Chondrocyte (in vitro differentiated cells): ENCODE measurements around the gene IRF2BPL. TPM values are rescaled to one million over a fixed set of nuclear protein-coding genes. Genes with fewer than 3 reads are reported as not detected.
A peak's percentile ranks its signal among the peaks of the same experiment; 100 is the strongest.

Experiments used
- DNase-seq: peaks from one replicate; pipeline ENCODE4 v3.0.0; 2021; ENCODE audit warnings: mixed read lengths, low spot score
- H3K27ac Mint-ChIP-seq: one replicate; pipeline ENCODE4 v1.8.0; 2021; ENCODE audit warnings: mild to moderate bottlenecking, moderate library complexity, mixed read lengths; ENCODE audit not compliant: unreplicated experiment
- H3K27me3 Mint-ChIP-seq: 2 replicates; pipeline ENCODE4 v1.8.0; 2021; ENCODE audit warnings: low read depth, mixed read lengths
- H3K36me3 Mint-ChIP-seq: 2 replicates; pipeline ENCODE4 v1.8.0; 2021; ENCODE audit warnings: low read depth, mixed read lengths
- H3K4me1 Mint-ChIP-seq: 2 replicates; pipeline ENCODE4 v1.8.0; 2021; ENCODE audit warnings: low read depth, mild to moderate bottlenecking, mixed read lengths
- H3K4me3 Mint-ChIP-seq: one replicate; pipeline ENCODE4 v1.8.0; 2021; ENCODE audit warnings: mild to moderate bottlenecking, moderate library complexity, mixed read lengths; ENCODE audit not compliant: unreplicated experiment
- H3K9me3 Mint-ChIP-seq: 2 replicates; pipeline ENCODE4 v1.8.0; 2021; ENCODE audit warnings: low read depth, mixed read lengths
- total RNA-seq: library from RNA; stranded (reverse); gene quantifications from 3 replicates; pipeline ENCODE4 v1.2.1, GENCODE V29; 2021
- TF ChIP-seq, protein P1 (sequence below): fragments of 200-600 bp; sonication (generic); IDR thresholded peaks from 2 replicates; pipeline ENCODE4 v1.5.0; 2021; ENCODE audit warnings: antibody characterized with exemption, mild to moderate bottlenecking, moderate library complexity

IRF2BPL gene
- total RNA-seq, 1 donor from 2014 or later: 56.0 TPM

GRCh38 chr14:77002335-77002734, 26.2 kb downstream of the IRF2BPL start:
- no peaks in the 10 kb centered on the region for H3K27me3 Mint-ChIP-seq
- DNase-seq: no peak
- H3K4me1 Mint-ChIP-seq: peaks cover 23% of the 10 kb centered on the region
- no peaks in the 10 kb centered on the region for H3K9me3 Mint-ChIP-seq
- H3K4me3 Mint-ChIP-seq: no peak overlapping the region
- H3K36me3 Mint-ChIP-seq: no peaks in the 10 kb centered on the region
- TF ChIP-seq, protein P1, sequence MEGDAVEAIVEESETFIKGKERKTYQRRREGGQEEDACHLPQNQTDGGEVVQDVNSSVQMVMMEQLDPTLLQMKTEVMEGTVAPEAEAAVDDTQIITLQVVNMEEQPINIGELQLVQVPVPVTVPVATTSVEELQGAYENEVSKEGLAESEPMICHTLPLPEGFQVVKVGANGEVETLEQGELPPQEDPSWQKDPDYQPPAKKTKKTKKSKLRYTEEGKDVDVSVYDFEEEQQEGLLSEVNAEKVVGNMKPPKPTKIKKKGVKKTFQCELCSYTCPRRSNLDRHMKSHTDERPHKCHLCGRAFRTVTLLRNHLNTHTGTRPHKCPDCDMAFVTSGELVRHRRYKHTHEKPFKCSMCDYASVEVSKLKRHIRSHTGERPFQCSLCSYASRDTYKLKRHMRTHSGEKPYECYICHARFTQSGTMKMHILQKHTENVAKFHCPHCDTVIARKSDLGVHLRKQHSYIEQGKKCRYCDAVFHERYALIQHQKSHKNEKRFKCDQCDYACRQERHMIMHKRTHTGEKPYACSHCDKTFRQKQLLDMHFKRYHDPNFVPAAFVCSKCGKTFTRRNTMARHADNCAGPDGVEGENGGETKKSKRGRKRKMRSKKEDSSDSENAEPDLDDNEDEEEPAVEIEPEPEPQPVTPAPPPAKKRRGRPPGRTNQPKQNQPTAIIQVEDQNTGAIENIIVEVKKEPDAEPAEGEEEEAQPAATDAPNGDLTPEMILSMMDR: no peak
- no peak overlapping the region for H3K27ac Mint-ChIP-seq

GRCh38 chr14:77000340-77001270, 27.9 kb downstream of the IRF2BPL start:
- no peaks in the 10 kb centered on the region for H3K27me3 Mint-ChIP-seq
- H3K4me1 Mint-ChIP-seq: peaks cover 12% of the 10 kb centered on the region
- peak overlapping the region; percentile 70 for H3K27ac Mint-ChIP-seq
- peak overlapping the region; percentile 2 for H3K4me3 Mint-ChIP-seq
- H3K9me3 Mint-ChIP-seq: no peaks in the 10 kb centered on the region
- TF ChIP-seq, protein P1: no peak
- no peaks in the 10 kb centered on the region for H3K36me3 Mint-ChIP-seq
- DNase-seq: no peak

DNA sequence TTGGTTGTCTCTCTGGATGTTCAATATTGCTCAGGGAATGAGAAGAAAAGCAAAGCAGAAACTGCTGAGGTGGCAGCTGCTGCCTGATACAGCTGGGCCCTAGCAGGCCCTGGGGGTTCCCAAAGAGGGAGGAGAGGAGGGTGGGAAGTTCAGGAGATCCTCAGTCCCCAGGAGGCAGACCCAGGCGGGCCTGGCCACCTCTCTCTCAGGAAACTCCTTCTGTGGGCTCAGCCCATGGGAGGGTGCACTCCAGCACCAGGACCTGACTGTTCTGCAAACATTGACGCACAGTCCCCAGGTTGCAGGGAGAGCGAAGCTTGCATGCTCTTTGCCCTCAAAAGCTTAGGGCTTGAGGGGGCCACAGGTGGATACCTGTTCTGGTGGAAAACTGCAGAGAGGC, 29.6 kb downstream of the IRF2BPL start:
- Mint-ChIP-seq H3K4me3 (no peak overlapping the region), H3K9me3 (no peaks in the 10 kb centered on the region), H3K27me3 (no peaks in the 10 kb centered on the region), H3K36me3 (no peaks in the 10 kb centered on the region), H3K27ac (no peak overlapping the region), H3K4me1 (peaks cover 12% of the 10 kb centered on the region)
- TF ChIP-seq, protein P1: no peak
- DNase-seq: no peak

DNA sequence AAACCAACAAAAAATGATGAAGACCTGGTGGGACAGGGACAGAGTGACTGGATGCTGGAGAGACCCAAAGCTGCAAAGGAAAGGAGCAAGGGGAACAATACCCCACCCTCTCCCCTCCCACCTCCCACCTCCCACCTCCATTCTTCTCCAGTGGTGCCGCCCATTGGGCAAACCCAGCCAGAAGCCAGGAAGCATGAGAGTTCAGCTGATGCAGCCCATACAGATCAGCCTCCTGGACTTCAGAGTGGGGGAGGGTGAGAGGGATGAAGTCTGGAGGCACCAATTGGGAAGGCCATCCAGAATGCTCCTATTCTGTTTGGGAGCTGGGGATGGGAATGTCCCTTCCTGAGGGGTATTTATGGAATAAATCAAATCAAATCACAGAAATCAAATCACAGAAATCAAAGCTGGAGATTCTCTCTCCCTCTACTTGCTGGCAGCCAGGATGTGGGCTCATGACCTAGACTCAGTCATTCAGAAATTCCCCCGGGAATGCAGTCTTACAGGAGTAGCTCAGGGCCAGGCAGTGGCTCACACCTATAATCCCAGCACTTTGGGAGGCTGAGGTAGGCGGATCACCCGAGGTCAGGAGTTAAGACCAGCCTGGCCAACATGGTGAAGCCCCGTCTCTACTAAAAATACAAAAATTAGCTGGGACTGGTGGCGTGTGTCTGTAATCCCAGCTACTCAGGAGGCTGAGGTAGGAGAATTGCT, 31.1 kb downstream of the IRF2BPL start:
- Mint-ChIP-seq H3K4me1 (peaks cover 12% of the 10 kb centered on the region), H3K36me3 (no peaks in the 10 kb centered on the region), H3K27ac (no peak overlapping the region), H3K4me3 (no peak overlapping the region), H3K27me3 (no peaks in the 10 kb centered on the region), H3K9me3 (no peaks in the 10 kb centered on the region)
- no peak for DNase-seq
- TF ChIP-seq, protein P1: no peak

DNA sequence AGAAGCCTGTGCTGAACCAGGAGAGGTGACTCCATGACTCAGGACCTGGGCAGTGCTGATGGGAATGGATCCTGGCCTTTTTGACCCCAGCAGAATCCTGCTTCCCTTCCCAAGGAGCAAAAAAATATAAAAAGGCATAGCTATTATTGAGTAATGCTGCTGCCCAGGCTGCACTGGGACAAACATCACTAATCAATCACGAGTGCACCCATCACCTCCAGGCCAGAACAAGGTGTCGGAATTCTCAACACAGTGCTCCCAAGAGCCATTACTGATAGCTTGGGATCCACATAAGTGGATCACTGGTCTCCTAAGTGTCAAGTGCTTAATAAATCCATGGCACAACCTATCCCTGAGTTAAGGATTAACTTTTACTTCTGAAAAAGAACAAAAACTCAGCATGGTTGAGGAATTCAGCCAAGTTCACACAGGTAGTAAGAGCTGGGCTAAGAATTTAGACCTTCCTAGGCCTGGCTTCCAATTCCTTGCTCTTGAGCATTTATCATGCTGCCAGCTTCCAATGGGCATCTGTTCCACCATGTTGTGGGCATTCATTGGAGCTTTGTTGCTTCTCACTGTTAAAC, 31.9 kb downstream of the IRF2BPL start:
- no peak overlapping the region for H3K4me3 Mint-ChIP-seq
- no peaks in the 10 kb centered on the region for H3K36me3 Mint-ChIP-seq
- DNase-seq: no peak
- H3K4me1 Mint-ChIP-seq: peaks cover 12% of the 10 kb centered on the region
- no peak overlapping the region for H3K27ac Mint-ChIP-seq
- no peaks in the 10 kb centered on the region for H3K9me3 Mint-ChIP-seq
- H3K27me3 Mint-ChIP-seq: no peaks in the 10 kb centered on the region
- TF ChIP-seq, protein P1: no peak
